GM23338 (cell line): ENCODE measurements around the gene RBPJ. TPM values are rescaled to one million over a fixed set of nuclear protein-coding genes. Genes with fewer than 3 reads are reported as not detected.

ENCODE experiments used
- ATAC-seq: fragments of 200-7000 bp; cut with Tn5 transposase; 3 replicates; pipeline ENCODE4 v1.9.1; 2020
- DNase-seq: peaks from one replicate; pipeline ENCODE4 v3.0.0-alpha.2; 2015; ENCODE audit warnings: low spot score
- H2AFZ ChIP-seq: fragments of 200-600 bp; sonication (generic); 2 replicates; pipeline ENCODE4 v1.8.0; 2016; ENCODE audit warnings: antibody characterized with exemption, mild to moderate bottlenecking, moderate library complexity
- H3F3A ChIP-seq: fragments of 200-600 bp; sonication (generic); replicated peaks from 2 replicates; pipeline ENCODE4 v1.8.0; 2017; ENCODE audit warnings: antibody characterized with exemption, mixed run types, low read depth
- H3K27ac ChIP-seq: fragments of 200-600 bp; sonication (generic); 2 replicates; pipeline ENCODE4 v1.6.1; 2016; ENCODE audit warnings: low read depth
- H3K27me3 ChIP-seq: fragments of 200-600 bp; sonication (generic); 2 replicates; pipeline ENCODE4 v1.8.0; 2016; ENCODE audit warnings: mild to moderate bottlenecking, mixed run types, moderate library complexity; ENCODE audit not compliant: insufficient read depth
- H3K36me3 ChIP-seq: fragments of 200-600 bp; sonication (generic); 2 replicates; pipeline ENCODE4 v1.8.0; 2016; ENCODE audit warnings: mild to moderate bottlenecking; ENCODE audit not compliant: insufficient read depth
- H3K4me1 ChIP-seq: fragments of 200-600 bp; sonication (generic); 2 replicates; pipeline ENCODE4 v1.8.0; 2016; ENCODE audit warnings: mild to moderate bottlenecking, moderate library complexity; ENCODE audit not compliant: insufficient read depth
- H3K4me2 ChIP-seq: fragments of 200-600 bp; sonication (generic); 2 replicates; pipeline ENCODE4 v1.7.1; 2017; ENCODE audit warnings: mixed run types
- H3K4me3 ChIP-seq: fragments of 200-600 bp; sonication (generic); 2 replicates; pipeline ENCODE4 v1.6.1; 2016; ENCODE audit warnings: mixed run types
- H3K79me2 ChIP-seq: fragments of 200-600 bp; sonication (generic); replicated peaks from 2 replicates; pipeline ENCODE4 v1.8.0; 2017; ENCODE audit warnings: mild to moderate bottlenecking; ENCODE audit not compliant: insufficient read depth
- H3K9me2 ChIP-seq: fragments of 200-600 bp; sonication (generic); 2 replicates; pipeline ENCODE4 v1.8.0; 2017; ENCODE audit not compliant: insufficient read depth
- H4K20me1 ChIP-seq: fragments of 200-600 bp; sonication (generic); replicated peaks from 2 replicates; pipeline ENCODE4 v1.8.0; 2017; ENCODE audit warnings: mild to moderate bottlenecking; ENCODE audit not compliant: insufficient read depth
- H3K27ac Mint-ChIP-seq: 2 replicates; pipeline ENCODE4 v1.8.0; 2020; ENCODE audit warnings: inconsistent platforms, mild to moderate bottlenecking, moderate library complexity, mixed read lengths
- H3K27me3 Mint-ChIP-seq: 3 replicates; pipeline ENCODE4 v1.8.0; 2022; ENCODE audit warnings: low read depth, mild to moderate bottlenecking, moderate library complexity, mixed read lengths, inconsistent platforms; ENCODE audit not compliant: insufficient read depth, poor library complexity
- H3K36me3 Mint-ChIP-seq: 3 replicates; pipeline ENCODE4 v1.8.0; 2021; ENCODE audit warnings: low read depth, mild to moderate bottlenecking, inconsistent platforms, moderate library complexity, mixed read lengths
- H3K4me1 Mint-ChIP-seq: 3 replicates; pipeline ENCODE4 v1.8.0; 2020; ENCODE audit warnings: mild to moderate bottlenecking, inconsistent platforms, mixed read lengths
- H3K4me3 Mint-ChIP-seq: 3 replicates; pipeline ENCODE4 v1.8.0; 2021; ENCODE audit warnings: moderate library complexity, mild to moderate bottlenecking, inconsistent platforms, mixed read lengths
- H3K9me3 Mint-ChIP-seq: 3 replicates; pipeline ENCODE4 v1.8.0; 2020; ENCODE audit warnings: moderate library complexity, mild to moderate bottlenecking, inconsistent platforms, mixed read lengths
- CTCF ChIP-seq, 2 experiments: fragments of 200-600 bp in 1 of 2; sonication (generic) in 1 of 2; conservative IDR thresholded peaks; 2 replicates each; pipeline versions ENCODE4 v1.5.1 to v1.6.1; 2016 to 2017; ENCODE audit warnings: antibody characterized with exemption in 2 of 2, low read depth in 2 of 2, mild to moderate bottlenecking in 2 of 2, moderate library complexity in 1 of 2
- EZH2 ChIP-seq: fragments of 200-600 bp; sonication (generic); IDR thresholded peaks from one replicate; pipeline ENCODE4 v1.8.0; 2017; ENCODE audit warnings: antibody characterized with exemption, mild to moderate bottlenecking, low read depth; ENCODE audit not compliant: unreplicated experiment
- ZNF114 ChIP-seq: fragments of 250-450 bp; sonication (Bioruptor Pico); IDR thresholded peaks from 2 replicates; pipeline ENCODE4 v1.5.0; 2020; ENCODE audit warnings: mild to moderate bottlenecking, moderate library complexity
- ZNF462 ChIP-seq: fragments of 250-450 bp; sonication (Bioruptor Pico); IDR thresholded peaks from 2 replicates; pipeline ENCODE4 v1.5.0; 2020; ENCODE audit warnings: mild to moderate bottlenecking, moderate library complexity
- polyA plus RNA-seq: library from polyadenylated mRNA; unstranded; fragments of >200 nt; fragmentation: Nextera tagmentation; extraction: Ambion mirVana; gene quantifications from 2 replicates; pipeline ENCODE4 v1.2.1, GENCODE V29; 2016
- total RNA-seq: library from RNA; depleted of rRNA; stranded (reverse); fragments of >200 nt; shearing (Covaris generic); gene quantifications from 2 replicates; pipeline ENCODE4 v1.2.3, GENCODE V29; 2014

RBPJ gene
- total and polyA plus RNA-seq, 2 experiments from 2014 or later: 212 to 457 TPM

GRCh38 chr4:26330186-26330787 is 9.5 kb downstream of the RBPJ start:
- H3K27ac ChIP-seq: peak overlapping the region; percentile 89; the same call in 1 of the 2 replicates
- no peaks in the 10 kb centered on the region; the same call in 2 of the 3 replicates for H3K36me3 Mint-ChIP-seq

More at GRCh38 chr4:26330186-26330787, 9.5 kb downstream of the RBPJ start:
- Mint-ChIP-seq H3K27ac (peak overlapping the region; percentile 81), H3K27me3 (no peaks in the 10 kb centered on the region), H3K4me1 (peaks cover 52% of the 10 kb centered on the region), H3K4me3 (peak overlapping the region; percentile 42), H3K9me3 (no peaks in the 10 kb centered on the region)
- Histone ChIP-seq H3K4me1 (peaks cover 83% of the 10 kb centered on the region), H3K4me3 (peak overlapping the region; percentile 18), H3K4me2 (peak overlapping the region; percentile 48), H4K20me1 (peaks cover 73% of the 10 kb centered on the region), H3K27me3 (no peaks in the 10 kb centered on the region), H3K79me2 (peaks cover 100% of the 10 kb centered on the region), H3K9me2 (no peaks in the 10 kb centered on the region), H3K36me3 (no peaks in the 10 kb centered on the region), H3F3A (peaks cover 2% of the 10 kb centered on the region; the same call in 1 of the 2 replicates), H2AFZ (no peak overlapping the region)
- ATAC-seq (peak; percentile 79), DNase-seq (peak; percentile 83)
- TF ChIP-seq CTCF (conservative IDR thresholded peaks at IDR 0.05; ENCODE audit: low read depth in 2 of 2) (peak; percentile 66 to 86), ZNF114 (CRISPR knock-in tag) (no peak), ZNF462 (CRISPR knock-in tag) (no peak), EZH2 (no peak)
